DND-41 (cell line): ENCODE data around the gene HSPA1L.

Experiments
- EZH2 ChIP-seq: IDR thresholded peaks from 3 replicates; pipeline ENCODE4 v1.6.1; 2012; ENCODE audit warnings: borderline replicate concordance, low read depth, mild to moderate bottlenecking, moderate library complexity, low read length, inconsistent platforms; ENCODE audit not compliant: severe bottlenecking
- TF ChIP-seq, protein P1 (sequence below): IDR thresholded peaks from 2 replicates; pipeline ENCODE4 v1.5.1; 2012; ENCODE audit warnings: borderline replicate concordance, low read length, moderate library complexity, mild to moderate bottlenecking; ENCODE audit not compliant: poor library complexity, severe bottlenecking; ENCODE audit errors: extremely low read depth

- TF ChIP-seq, protein P1, sequence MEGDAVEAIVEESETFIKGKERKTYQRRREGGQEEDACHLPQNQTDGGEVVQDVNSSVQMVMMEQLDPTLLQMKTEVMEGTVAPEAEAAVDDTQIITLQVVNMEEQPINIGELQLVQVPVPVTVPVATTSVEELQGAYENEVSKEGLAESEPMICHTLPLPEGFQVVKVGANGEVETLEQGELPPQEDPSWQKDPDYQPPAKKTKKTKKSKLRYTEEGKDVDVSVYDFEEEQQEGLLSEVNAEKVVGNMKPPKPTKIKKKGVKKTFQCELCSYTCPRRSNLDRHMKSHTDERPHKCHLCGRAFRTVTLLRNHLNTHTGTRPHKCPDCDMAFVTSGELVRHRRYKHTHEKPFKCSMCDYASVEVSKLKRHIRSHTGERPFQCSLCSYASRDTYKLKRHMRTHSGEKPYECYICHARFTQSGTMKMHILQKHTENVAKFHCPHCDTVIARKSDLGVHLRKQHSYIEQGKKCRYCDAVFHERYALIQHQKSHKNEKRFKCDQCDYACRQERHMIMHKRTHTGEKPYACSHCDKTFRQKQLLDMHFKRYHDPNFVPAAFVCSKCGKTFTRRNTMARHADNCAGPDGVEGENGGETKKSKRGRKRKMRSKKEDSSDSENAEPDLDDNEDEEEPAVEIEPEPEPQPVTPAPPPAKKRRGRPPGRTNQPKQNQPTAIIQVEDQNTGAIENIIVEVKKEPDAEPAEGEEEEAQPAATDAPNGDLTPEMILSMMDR = no peak
- TF ChIP-seq EZH2 = no peak
Measured at GRCh38 chr6:31814677-31815024, 432 bp downstream of the HSPA1L start.
